Measurements from ENCODE around the gene KCNQ1.

Gene KCNQ1

GRCh38 chr11:2739531-2740274 is 294.9 kb downstream of the KCNQ1 start:
- Histone ChIP-seq H3K4me1 (ENCODE audit: insufficient read depth, low read length) (no peaks in the 10 kb centered on the region), H3K36me3 (ENCODE audit: insufficient read depth, low read length) (no peaks in the 10 kb centered on the region), H3K4me3 (ENCODE audit: low read length) (no peak overlapping the region), H2AFZ (ENCODE audit: low read depth, low read length) (no peak overlapping the region), H3K27me3 (ENCODE audit: insufficient read depth, low read length) (peaks cover 12% of the 10 kb centered on the region), H3K9me3 (ENCODE audit: low read length) (no peaks in the 10 kb centered on the region)

- H3K4me1 ChIP-seq (ENCODE audit: insufficient read depth, low read length) = no peaks in the 10 kb centered on the region
Measured at GRCh38 chr11:2740275-2740940, 295.6 kb downstream of the KCNQ1 start.

GRCh38 chr11:2741006-2741376 is 296.2 kb downstream of the KCNQ1 start:
- H2AFZ ChIP-seq (ENCODE audit: low read depth, low read length) = no peak overlapping the region
- no peaks in the 10 kb centered on the region for H3K9me3 ChIP-seq (ENCODE audit: low read length)
- no peaks in the 10 kb centered on the region for H3K36me3 ChIP-seq (ENCODE audit: insufficient read depth, low read length)
- H3K4me1 ChIP-seq (ENCODE audit: insufficient read depth, low read length) = no peaks in the 10 kb centered on the region
- peaks cover 12% of the 10 kb centered on the region for H3K27me3 ChIP-seq (ENCODE audit: insufficient read depth, low read length)
- H3K4me3 ChIP-seq (ENCODE audit: low read length) = no peak overlapping the region

More at GRCh38 chr11:2740275-2740940, 295.6 kb downstream of the KCNQ1 start:
- Histone ChIP-seq H3K27me3 (ENCODE audit: insufficient read depth, low read length) (peaks cover 12% of the 10 kb centered on the region), H3K4me3 (ENCODE audit: low read length) (no peak overlapping the region), H3K9me3 (ENCODE audit: low read length) (no peaks in the 10 kb centered on the region), H2AFZ (ENCODE audit: low read depth, low read length) (no peak overlapping the region), H3K36me3 (ENCODE audit: insufficient read depth, low read length) (no peaks in the 10 kb centered on the region)

- no peak overlapping the region for H3K4me3 ChIP-seq (ENCODE audit: low read length)
- H3K4me1 ChIP-seq (ENCODE audit: insufficient read depth, low read length) = no peaks in the 10 kb centered on the region
- peaks cover 12% of the 10 kb centered on the region for H3K27me3 ChIP-seq (ENCODE audit: insufficient read depth, low read length)
- no peaks in the 10 kb centered on the region for H3K9me3 ChIP-seq (ENCODE audit: low read length)
- no peaks in the 10 kb centered on the region for H3K36me3 ChIP-seq (ENCODE audit: insufficient read depth, low read length)
- no peak overlapping the region for H2AFZ ChIP-seq (ENCODE audit: low read depth, low read length)
Measured at GRCh38 chr11:2741377-2742131, 296.7 kb downstream of the KCNQ1 start.

- Histone ChIP-seq H3K27me3 (ENCODE audit: insufficient read depth, low read length) (peaks cover 12% of the 10 kb centered on the region), H3K4me3 (ENCODE audit: low read length) (no peak overlapping the region), H3K4me1 (ENCODE audit: insufficient read depth, low read length) (no peaks in the 10 kb centered on the region), H3K36me3 (ENCODE audit: insufficient read depth, low read length) (no peaks in the 10 kb centered on the region), H3K9me3 (ENCODE audit: low read length) (no peaks in the 10 kb centered on the region), H2AFZ (ENCODE audit: low read depth, low read length) (no peak overlapping the region)
Measured at GRCh38 chr11:2742201-2742600, 297.4 kb downstream of the KCNQ1 start.

GRCh38 chr11:2742611-2743426 is 298.0 kb downstream of the KCNQ1 start:
- Histone ChIP-seq H3K9me3 (ENCODE audit: low read length) (no peaks in the 10 kb centered on the region), H2AFZ (ENCODE audit: low read depth, low read length) (no peak overlapping the region)

GRCh38 chr11:2743427-2744110 is 298.8 kb downstream of the KCNQ1 start:
- Histone ChIP-seq H3K4me3 (ENCODE audit: low read length) (no peak overlapping the region), H2AFZ (ENCODE audit: low read depth, low read length) (no peak overlapping the region), H3K9me3 (ENCODE audit: low read length) (no peaks in the 10 kb centered on the region), H3K4me1 (ENCODE audit: insufficient read depth, low read length) (no peaks in the 10 kb centered on the region), H3K36me3 (ENCODE audit: insufficient read depth, low read length) (no peaks in the 10 kb centered on the region), H3K27me3 (ENCODE audit: insufficient read depth, low read length) (peaks cover 12% of the 10 kb centered on the region)

More at GRCh38 chr11:2742611-2743426, 298.0 kb downstream of the KCNQ1 start:
- Histone ChIP-seq H3K27me3 (ENCODE audit: insufficient read depth, low read length) (peaks cover 12% of the 10 kb centered on the region), H3K36me3 (ENCODE audit: insufficient read depth, low read length) (no peaks in the 10 kb centered on the region), H3K4me3 (ENCODE audit: low read length) (no peak overlapping the region), H3K4me1 (ENCODE audit: insufficient read depth, low read length) (no peaks in the 10 kb centered on the region)

- no peaks in the 10 kb centered on the region for H3K9me3 ChIP-seq (ENCODE audit: low read length)
- peaks cover 12% of the 10 kb centered on the region for H3K27me3 ChIP-seq (ENCODE audit: insufficient read depth, low read length)
- H3K36me3 ChIP-seq (ENCODE audit: insufficient read depth, low read length) = no peaks in the 10 kb centered on the region
- no peak overlapping the region for H3K4me3 ChIP-seq (ENCODE audit: low read length)
- H2AFZ ChIP-seq (ENCODE audit: low read depth, low read length) = no peak overlapping the region
- H3K4me1 ChIP-seq (ENCODE audit: insufficient read depth, low read length) = no peaks in the 10 kb centered on the region
Measured at GRCh38 chr11:2744166-2744565, 299.4 kb downstream of the KCNQ1 start.

- Histone ChIP-seq H3K36me3 (ENCODE audit: insufficient read depth, low read length) (no peaks in the 10 kb centered on the region), H3K4me1 (ENCODE audit: insufficient read depth, low read length) (no peaks in the 10 kb centered on the region), H3K27me3 (ENCODE audit: insufficient read depth, low read length) (peaks cover 12% of the 10 kb centered on the region), H3K4me3 (ENCODE audit: low read length) (no peak overlapping the region), H2AFZ (ENCODE audit: low read depth, low read length) (no peak overlapping the region), H3K9me3 (ENCODE audit: low read length) (no peaks in the 10 kb centered on the region)
Measured at GRCh38 chr11:2745511-2745910, 300.7 kb downstream of the KCNQ1 start.

- Histone ChIP-seq H3K27me3 (ENCODE audit: insufficient read depth, low read length) (peaks cover 12% of the 10 kb centered on the region), H3K36me3 (ENCODE audit: insufficient read depth, low read length) (no peaks in the 10 kb centered on the region), H3K4me3 (ENCODE audit: low read length) (no peak overlapping the region), H3K4me1 (ENCODE audit: insufficient read depth, low read length) (no peaks in the 10 kb centered on the region), H2AFZ (ENCODE audit: low read depth, low read length) (no peak overlapping the region), H3K9me3 (ENCODE audit: low read length) (no peaks in the 10 kb centered on the region)
Measured at GRCh38 chr11:2746401-2747247, 301.8 kb downstream of the KCNQ1 start.

- Histone ChIP-seq H3K4me1 (ENCODE audit: insufficient read depth, low read length) (no peaks in the 10 kb centered on the region), H3K9me3 (ENCODE audit: low read length) (no peaks in the 10 kb centered on the region), H3K36me3 (ENCODE audit: insufficient read depth, low read length) (no peaks in the 10 kb centered on the region), H2AFZ (ENCODE audit: low read depth, low read length) (no peak overlapping the region), H3K27me3 (ENCODE audit: insufficient read depth, low read length) (peaks cover 10% of the 10 kb centered on the region), H3K4me3 (ENCODE audit: low read length) (no peak overlapping the region)
Measured at GRCh38 chr11:2747248-2748027, 302.6 kb downstream of the KCNQ1 start.
